IPS-NIHi7 (cell line): ENCODE results near the gene GALK2.
A peak's percentile ranks its signal among the peaks of the same experiment; 100 is the strongest.
"Not testable (repeated sequence)": the region's sequence is repeated elsewhere in the genome, so short reads cannot be mapped to it uniquely, and the experiment has no call there.

ENCODE experiments used
- DNase-seq: peaks from one replicate; pipeline ENCODE4 v3.0.0; 2012; ENCODE audit warnings: mixed read lengths; ENCODE audit errors: extremely low spot score

The GALK2 gene

DNA sequence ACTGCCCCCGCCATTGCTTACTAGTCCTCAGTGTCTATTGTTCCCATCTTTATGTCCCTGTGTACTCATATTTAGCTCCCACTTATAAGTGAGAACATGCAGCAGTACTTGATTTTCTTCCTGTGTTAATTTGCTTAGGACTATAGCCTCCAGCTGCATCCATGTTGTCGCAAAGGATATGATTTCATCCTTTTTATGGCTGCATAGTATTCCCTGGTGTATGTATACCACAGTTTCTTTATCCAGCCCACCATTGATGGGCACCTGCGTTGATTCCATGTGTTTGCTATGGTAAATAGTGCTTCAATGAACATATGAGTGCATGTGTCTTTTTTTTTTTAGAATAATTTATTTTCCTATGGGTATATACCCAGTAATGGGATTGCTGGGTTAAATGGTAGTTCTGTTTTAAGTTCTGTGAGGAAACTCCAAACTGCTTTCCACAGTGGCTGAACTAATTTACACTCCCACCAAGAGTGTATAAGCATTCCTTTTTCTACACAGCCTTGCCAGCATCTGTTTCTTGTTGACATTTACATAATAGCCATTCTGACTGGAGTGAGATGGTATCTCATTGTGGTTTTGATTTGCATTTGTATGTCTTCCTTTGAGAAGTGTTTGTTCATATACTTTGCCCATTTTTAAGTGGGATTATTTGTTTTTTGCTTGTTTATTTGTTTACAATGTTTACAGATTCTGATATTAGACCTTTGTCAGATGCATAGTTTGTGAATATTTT, 53.7 kb downstream of the GALK2 start:
- no peak for DNase-seq

DNA sequence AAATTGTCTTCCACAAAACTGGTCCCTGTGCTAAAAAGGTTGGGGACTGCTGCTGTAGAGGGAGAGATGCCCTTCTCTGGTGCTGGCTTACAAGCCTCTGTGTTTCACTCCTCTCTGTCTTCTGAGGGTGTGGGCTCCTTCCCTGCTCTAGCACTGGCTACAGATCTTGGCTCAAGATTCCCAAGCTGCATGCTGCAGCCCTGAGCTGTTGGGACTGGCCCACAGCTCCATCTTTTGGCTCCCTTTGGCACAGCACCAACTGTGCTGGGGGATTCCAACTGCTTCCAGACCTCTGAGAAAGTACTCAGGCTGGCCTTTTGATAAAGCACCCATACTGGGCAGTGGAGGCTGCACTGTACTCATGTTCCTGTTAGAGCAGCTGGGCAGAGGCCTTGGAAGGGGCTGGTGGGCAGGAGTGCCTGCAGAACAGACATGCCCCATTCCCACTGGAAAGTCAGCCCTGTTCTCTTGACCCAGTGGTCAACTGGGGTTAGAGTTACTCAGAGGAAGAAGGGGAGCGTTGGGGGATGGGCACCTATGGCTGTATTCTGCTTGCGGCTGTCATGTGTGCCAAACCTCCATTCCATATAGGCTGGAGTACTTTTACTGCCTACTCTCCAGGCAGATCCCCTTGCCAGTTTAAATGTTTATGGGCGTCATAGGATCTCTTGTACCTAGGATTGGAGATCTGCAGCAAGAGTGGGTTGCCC, 55.7 kb downstream of the GALK2 start:
- peak; percentile 84 for DNase-seq

DNA sequence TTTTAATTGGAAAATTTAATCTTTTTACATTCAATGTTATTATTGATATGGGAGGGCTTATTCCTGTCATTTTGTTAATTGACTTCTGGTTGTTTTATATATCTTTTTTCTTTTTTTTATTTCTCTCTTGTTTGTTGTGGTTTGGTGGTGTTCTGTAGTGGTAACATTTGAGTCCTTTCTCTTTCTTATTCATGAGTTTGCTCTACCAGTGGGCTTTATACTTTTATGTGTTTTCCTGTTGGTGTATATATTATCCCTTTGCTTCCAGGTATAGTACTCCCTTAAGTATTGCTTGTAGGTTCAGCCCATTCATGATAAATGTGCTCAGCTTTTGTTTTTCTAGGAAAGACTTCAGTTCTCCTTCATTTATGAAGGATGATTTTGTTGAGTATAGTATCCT, 57.6 kb downstream of the GALK2 start:
- DNase-seq, result no peak

DNA sequence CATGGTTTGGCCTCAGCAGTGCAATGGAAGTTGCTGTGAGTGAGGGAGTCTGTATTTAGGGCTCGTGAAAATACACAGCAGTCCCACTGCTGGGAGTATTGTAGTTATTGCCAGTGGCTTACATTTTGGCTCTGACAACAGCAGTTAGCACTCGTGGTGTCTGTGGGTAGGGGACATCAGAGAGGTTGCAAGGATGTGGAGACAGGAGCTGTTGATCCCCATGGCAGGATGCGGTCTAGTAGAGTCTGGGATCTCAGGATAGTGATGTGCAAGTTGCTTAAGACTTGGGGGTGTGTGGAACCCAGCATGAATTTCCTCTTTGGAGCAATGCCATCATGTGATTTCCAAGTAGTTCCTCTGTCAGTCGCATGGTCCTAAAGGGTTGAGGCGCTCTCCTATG, 59.9 kb downstream of the GALK2 start:
- DNase-seq, result no peak

DNA sequence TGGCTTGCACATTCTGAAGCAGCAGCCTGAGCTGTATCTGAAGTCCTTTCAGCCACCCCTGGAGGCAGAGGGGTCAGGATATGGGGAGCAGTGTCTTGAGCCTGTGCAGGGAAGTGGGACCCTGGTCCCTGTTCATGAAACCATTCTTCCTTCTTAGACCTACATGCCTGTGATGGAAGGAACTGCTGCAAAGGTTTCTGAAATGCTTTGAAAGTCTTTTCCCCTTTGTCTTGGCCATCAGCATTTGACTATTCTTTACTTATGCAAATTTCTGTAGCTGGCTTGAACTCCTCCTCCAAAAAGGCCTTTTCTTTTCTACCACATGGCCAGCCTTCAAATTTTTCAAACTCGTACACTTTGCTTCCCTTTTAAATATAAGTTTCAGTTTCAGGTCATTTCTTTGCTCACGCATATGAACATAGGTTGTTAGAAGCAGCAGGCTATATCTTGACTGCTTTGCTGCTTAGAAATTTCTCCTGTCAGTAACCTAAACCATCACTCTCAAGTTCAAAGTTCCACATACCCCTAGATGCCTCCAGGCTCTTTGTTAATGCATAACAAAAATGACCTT, 62.3 kb downstream of the GALK2 start:
- DNase-seq, result no peak

DNA sequence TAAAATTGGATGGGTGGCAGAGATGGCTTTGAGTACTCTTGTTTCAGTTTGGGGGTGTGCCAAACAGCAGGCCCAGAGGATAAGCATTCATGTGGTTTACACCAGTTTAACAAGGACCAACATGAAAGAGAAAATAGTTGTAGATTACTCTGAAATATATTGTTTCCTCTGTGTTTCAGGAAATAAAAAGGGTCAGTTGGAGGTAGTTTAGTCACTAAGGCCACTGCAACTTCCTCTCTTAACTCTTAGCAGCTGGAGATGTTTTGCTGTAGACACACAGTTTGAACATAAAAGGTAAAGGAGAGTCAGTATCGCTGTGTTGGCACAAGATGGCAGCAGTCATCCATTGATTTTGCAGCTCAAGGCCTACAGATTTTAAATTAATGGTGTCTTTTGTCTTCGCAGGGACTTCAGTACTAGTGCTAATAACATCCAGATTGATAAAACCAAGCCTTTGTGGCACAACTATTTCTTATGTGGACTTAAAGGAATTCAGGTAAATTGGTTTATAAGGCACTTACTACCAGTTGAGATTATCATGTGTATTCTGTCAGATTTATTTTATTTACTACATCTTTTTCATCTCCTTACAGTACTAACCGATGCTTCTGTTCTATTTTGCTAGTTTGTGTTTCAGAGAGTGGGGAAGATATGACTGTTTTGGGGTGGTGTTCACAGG, 65.5 kb downstream of the GALK2 start:
- DNase-seq, result peak; percentile 61

DNA sequence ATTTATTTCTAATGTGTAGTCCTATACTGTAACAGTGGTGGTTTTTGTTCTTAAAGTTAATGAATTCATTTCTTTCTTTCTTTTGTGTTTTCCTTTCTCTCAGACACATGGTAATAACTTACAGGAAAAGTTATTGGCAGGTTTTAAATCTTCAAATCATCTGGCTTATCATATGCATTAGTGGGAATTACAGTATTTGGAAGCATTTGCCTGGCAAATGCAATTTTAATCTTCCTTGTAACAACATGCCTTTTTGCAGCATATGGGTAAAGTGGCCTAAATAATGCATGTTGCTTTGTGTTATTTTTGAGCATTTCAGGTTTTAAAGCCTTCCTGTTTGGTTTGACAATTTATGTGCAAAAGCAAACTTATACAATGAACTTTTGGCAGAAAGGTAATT, 66.8 kb downstream of the GALK2 start:
- DNase-seq, result no peak

DNA sequence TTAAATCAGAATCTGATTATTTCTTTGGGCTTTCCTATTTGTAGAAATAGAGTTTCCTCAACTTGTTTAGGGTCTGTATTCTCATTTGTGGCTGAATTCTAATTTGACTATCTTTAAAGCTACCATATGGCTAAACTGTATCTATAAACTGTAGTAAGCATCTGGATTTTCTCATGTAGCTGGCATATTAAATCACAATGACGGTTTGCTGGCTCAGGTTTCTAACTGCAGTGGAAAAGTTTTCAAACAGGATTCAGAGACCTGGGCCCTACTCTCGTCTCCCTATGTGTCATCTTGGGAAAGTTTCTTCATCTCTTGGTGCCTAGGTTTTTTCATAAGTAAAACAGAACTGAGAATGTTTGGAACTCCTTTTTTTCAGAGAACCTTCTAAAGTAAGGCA, 68.3 kb downstream of the GALK2 start:
- no peak for DNase-seq

DNA sequence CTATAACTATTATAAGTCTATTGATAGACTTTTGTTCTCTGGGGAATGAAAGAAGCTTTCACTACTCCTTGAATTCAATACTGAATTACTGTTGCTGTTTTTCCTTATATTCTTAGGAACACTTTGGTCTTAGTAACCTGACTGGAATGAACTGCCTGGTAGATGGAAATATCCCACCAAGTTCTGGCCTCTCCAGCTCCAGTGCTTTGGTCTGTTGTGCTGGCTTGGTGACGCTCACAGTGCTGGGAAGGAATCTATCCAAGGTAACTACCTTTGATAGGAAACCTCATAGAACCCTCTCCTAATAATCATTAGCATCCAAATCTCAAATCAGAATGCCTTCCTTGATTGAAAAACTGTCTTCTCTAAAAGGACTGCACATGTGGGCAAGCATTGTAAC, 69.1 kb downstream of the GALK2 start:
- DNase-seq, result no peak

DNA sequence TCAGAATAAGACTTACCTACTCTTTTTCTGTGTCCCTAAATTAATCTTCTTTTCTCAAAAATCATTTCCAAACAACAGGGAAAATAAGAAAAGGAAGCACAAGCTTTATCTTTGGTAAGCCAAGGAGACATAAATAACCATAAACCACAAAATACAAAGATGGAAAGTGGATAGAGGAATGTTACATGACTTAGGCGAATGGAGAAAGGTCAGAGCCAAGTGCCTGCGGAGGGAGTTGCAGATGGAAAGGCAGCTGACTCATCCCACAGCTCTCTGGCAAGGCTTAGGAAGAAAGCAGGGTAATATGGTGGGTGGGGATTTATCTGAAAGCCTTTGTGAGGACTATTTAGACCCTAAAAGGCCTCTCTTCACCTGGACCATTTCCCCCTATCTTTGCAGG, 72.8 kb downstream of the GALK2 start:
- DNase-seq, result peak; percentile 53

DNA sequence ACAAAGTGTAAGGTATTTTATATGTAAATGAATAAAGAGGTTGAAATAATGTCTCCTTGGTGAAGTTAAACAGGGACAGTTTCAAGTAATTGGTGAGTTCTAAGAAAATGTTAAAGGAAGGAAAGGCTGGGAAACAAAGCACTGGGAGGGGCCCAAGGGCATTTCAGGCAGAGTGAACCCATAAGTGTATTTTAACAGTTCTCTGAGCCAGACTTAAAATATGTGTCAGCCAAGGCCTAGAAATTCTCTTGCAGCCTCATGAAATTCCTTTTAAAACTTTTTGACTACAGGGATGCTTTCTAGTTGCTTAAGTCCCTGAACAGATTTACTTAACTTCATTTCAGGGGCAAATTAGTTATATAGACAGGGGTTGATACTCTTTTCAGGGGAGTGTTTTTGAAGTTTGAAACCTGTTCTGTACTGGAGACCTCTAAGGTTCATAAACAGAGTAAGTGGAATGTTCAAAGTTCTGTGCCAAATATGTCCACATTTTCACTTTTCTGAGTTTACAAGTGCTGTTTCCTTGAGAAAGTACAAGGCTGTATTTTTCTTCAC, 77.6 kb downstream of the GALK2 start:
- DNase-seq, result no peak

DNA sequence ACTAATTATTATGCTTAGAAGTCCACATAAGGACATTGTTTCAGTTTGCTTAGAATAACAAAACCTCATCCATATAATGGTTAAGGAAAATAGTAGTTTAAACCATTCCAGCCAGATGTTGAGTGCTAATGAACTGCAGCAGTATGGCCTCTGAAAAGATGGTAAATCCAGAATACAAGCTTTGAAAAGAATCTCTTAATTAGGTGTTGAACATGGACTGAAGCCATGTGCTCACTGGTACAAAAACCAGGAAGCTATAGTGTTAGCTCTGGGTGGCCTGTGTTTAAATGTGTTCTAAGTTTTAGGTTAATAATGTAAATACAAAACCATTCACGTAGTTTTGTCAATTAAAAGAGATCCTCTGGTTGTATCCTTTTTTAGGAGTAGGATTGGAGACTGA, 78.2 kb downstream of the GALK2 start:
- DNase-seq, result no peak

DNA sequence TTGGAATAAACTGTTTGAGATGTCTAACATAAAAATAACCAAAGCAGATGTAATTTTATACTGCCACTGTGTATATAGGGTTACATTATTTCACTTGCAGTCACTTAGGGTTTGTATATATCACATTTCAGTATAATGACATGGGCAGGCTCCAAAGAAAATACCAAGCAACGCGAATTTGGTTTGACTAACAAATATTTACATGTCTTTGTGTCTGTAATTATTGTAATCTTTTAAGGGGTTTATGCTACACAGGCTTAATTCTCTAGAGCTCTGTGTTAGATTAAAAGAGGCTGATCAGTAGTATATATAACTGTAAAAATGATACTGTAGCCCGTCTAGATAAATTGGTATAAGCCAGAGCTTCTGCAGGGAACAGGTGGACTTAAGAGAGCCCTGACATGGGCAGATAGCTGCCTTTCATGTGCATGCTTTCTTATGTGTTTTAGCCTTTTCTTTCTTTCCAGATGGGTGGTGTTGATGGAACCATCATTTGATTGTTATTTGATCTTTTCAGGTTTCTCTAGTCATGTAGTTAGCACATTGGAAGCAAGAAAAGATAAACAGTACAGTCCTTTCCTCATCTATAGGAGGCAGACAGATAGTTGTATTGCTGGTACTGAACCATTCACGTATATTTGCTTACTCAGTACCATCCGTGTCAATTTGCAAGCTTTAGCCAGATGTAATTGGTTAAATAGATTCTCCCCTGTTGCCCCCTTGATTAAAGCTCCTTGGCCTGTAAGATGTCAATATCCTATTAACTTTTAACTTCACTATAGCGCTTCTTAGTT, 86.1 kb downstream of the GALK2 start:
- no peak for DNase-seq

DNA sequence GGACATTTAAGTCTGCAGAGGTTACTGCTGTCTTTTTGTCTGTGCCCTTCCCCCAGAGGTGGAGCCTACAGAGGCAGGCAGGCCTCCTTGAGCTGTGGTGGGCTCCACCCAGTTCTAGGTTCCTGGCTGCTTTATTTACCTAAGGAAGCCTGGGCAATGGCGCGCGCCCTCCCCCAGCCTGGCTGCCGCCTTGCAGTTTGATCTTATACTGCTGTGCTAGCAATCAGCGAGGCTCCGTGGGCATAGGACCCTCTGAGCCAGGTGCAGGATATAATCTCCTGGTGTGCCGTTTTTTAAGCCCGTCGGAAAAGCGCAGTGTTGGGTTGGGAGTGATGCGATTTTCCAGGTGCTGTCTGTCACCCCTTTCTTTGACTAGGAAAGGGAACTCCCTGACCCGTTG, 95.1 kb downstream of the GALK2 start:
- DNase-seq, result not testable (repeated sequence)

DNA sequence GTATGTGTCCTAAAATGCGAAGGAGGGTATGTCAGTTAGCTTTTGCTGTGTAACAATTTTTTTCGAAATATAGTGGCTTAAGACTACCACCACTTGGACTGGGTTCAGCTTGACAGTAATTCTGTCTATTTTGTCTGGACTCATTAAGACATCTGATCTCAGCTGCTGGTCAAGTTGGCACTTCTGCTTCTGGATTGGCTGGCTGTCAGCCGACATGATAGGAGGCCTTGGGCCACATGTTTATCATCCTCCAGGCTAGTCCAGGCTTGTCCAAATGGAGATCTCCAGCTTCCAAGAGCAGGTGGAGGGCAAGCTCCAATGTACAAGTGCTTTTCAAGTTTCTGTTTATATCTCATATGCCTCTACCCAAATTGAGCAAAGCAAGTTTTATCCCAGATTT, 95.9 kb downstream of the GALK2 start:
- no peak for DNase-seq

DNA sequence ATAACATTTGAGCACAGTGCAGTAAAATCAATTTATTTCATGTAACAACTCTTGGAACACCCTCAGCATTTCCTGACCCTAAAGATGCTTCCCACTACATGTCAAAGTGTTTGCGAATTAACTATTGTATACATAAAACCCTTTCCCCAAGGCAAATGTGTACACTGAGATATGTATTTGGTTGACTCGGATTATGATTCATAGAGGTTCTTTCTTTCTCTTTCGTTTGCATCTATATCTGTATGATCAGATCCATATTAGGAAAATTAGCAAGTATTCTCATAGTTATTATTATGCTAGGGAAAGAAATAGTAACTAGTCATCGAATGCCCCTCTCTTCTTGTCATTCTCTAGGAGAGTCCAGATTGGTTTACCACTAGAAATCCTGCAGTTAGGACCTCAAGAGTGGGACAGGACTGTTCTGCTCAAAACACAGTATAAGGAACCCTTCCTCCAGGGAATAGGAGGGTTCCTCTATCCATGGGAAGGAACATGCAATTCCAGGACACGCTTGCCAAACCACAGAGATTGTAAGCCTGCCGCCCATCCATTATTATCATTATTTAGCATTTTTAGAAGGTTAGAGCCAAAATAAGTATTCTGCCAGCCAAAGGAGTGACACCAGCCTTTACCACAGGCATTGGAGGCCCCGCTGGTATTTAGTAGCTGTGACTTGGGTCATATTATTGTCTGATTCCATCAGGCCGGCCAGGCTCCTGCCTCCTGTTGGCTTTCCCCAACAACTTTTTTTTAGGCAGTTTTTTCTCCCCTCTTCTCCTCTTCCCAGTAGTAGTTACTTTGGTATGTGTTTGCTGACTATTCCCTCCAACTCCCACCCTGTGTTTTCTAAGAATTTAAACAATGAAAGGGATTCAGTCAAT, 100.7 kb downstream of the GALK2 start:
- DNase-seq, result peak; percentile 23

DNA sequence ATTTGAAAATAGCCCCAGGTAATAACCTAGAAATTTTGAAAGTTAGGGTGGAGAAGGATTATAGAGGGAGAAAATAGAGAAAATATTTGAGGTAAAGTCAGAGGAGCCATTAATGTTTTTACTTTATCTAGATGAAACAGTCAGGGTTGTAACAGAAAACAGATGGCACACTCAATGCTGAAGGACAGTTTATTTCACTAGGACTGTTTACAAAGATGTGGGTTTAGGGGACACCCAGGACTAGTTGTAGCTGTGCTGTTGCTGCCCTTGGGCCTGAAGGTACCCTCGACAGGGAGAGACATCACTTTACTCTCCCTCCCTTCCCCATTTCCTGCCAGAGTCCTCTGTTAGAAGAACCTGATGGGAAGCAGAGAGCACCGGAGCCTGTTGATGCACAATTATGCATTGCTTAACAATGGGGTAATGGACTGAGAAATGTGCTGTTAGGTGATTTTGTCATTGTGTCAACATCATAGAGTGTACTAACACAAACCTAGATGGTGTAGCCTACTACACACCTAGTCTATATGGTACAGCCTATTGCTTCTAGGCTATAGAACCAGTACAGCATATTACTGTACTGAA, 103.8 kb downstream of the GALK2 start:
- DNase-seq, result no peak

DNA sequence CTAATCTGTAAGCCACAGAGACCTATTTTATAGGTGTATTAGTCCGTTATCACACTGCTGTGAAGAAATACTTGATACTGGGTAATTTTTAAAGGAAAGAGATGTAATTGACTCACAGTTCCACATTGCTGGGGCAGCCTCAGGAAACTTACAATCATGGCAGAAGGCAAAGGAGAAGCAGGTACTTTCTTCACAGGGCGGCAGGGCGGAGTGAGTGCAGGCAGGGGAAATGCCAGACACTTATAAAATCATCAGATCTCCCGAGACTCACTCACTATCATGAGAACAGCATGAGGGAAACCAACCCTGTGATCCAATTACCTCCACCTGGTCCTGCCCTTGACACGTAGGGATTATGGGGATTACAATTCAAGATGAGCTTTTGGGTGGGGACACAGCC, 108.7 kb downstream of the GALK2 start:
- no peak for DNase-seq

DNA sequence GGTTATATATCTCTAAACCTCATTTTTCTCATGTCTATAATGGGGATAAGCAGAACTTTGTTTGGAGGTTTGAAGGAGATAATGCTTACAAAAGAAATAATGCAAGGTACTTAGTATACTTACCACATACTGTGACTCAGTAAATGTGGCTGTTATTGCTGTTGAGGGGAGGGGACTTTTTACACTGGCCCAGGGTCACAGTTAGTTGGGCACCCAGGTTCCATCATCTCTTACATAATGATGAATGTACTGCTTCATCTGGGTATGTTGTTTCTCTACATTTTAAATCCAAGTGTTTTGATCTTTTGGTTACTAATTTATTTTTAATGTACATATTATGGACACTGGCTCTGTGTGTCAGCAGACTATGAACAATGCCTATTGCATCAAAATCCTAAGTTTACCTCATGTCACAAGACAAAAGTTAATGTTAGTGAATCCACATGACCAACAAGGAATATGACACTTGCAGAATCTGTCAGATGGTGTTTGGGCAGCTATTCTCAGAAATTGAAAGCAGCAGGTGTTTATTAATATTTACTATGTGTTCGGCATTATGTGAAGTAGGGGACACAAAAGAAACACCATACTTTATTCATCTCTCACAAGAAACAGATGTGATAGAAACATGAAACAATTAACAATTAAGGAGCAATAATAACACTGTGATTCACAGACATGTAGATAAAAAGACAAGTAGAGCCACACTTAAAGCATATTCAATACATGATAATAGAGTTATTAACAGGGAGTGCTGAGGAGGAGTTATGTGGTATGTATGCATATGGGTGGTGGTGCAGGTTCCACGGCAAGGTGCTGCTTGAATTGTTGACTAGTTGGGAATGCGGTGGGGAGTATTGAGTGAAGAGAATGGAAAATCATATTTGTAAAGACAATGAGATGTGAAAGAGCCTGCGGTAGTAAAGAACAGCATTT, 109.7 kb downstream of the GALK2 start:
- DNase-seq, result no peak
